Measurements from ENCODE around the gene PCDHGA8.
"Not testable (repeated sequence)": the region's sequence is repeated elsewhere in the genome, so short reads cannot be mapped to it uniquely, and the experiment has no call there.

Gene PCDHGA8

DNA sequence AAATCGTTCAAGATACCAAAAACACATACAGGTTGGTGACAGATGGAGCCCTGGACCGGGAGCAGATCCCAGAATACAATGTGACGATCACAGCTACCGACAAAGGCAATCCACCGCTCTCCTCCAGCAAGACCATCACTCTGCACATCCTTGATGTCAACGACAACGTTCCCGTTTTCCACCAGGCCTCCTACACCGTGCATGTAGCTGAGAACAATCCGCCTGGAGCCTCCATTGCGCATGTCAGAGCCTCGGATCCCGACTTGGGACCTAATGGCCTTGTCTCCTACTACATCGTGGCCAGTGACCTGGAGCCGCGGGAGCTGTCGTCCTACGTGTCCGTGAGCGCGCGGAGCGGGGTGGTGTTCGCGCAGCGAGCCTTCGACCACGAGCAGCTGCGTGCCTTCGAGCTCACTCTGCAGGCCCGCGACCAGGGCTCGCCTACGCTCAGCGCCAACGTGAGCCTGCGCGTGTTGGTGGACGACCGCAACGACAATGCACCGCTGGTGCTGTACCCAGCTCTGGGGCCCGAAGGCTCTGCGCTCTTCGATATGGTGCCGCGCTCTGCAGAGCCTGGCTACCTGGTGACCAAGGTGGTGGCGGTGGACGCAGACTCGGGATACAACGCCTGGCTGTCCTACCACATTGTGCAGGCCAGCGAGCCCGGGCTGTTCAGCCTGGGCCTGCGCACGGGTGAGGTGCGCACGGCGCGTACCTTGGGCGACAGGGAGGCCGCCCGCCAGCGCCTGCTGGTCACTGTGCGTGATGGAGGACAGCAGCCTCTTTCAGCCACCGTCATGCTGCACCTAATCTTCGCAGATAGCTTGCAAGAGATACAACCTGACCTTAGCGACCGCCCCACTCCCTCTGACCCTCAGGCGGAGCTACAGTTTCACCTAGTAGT lies 20.6 kb upstream of the PCDHGA8 start:
- no peak for DNase-seq (ENCODE audit: low read depth in 2 of 2)

DNA sequence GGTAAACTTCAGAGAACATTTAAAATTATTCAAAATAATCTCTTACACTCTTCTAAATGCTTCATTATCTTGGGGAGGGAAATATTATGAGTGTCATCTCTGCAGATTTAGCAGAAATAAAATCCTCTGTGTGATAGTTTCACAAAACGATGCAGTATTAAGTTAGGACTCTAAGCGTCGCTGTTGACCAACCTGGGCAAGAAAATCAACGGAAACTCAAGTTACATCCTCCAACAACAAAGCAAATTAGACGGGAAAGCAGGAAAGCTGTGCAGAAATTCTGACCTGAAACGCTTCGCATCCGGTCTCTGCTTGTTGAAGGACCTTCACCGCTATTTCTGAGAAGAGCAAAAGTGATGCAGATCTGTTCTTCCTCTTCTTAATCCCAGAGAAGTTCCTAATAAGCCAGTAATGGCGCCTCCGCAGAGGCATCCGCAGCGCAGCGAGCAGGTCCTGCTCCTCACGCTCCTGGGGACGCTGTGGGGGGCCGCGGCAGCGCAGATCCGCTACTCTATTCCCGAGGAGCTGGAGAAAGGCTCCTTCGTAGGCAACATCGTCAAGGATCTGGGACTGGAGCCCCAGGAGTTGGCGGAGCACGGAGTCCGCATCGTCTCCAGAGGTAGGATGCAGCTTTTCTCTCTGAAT lies 18.6 kb upstream of the PCDHGA8 start, which contains the start of gene PCDHGA6:
PCDHGA6 (plus strand) TSS at position 219 of the 645 bp plus-strand sequence; CDS start at position 412, 193 bp downstream.
- DNase-seq (ENCODE audit: low read depth in 2 of 2): no peak

DNA sequence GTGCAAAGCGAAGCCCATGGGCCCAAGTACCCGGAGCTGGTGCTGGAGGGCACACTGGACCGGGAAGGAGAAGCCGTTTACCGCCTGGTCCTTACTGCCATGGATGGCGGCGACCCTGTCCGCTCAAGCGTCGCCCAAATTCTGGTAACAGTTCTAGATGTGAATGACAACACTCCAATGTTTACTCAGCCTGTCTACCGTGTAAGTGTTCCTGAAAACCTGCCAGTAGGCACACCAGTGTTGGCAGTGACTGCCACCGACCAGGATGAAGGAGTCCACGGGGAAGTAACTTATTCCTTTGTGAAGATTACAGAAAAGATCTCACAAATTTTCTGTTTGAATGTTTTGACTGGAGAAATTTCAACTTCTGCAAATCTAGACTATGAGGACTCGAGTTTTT lies 17.8 kb upstream of the PCDHGA8 start:
- DNase-seq (ENCODE audit: low read depth in 2 of 2): no peak

GRCh38 chr5:141375444-141376155 lies 16.8 kb upstream of the PCDHGA8 start:
- DNase-seq (ENCODE audit: low read depth in 2 of 2): not testable (repeated sequence)

DNA sequence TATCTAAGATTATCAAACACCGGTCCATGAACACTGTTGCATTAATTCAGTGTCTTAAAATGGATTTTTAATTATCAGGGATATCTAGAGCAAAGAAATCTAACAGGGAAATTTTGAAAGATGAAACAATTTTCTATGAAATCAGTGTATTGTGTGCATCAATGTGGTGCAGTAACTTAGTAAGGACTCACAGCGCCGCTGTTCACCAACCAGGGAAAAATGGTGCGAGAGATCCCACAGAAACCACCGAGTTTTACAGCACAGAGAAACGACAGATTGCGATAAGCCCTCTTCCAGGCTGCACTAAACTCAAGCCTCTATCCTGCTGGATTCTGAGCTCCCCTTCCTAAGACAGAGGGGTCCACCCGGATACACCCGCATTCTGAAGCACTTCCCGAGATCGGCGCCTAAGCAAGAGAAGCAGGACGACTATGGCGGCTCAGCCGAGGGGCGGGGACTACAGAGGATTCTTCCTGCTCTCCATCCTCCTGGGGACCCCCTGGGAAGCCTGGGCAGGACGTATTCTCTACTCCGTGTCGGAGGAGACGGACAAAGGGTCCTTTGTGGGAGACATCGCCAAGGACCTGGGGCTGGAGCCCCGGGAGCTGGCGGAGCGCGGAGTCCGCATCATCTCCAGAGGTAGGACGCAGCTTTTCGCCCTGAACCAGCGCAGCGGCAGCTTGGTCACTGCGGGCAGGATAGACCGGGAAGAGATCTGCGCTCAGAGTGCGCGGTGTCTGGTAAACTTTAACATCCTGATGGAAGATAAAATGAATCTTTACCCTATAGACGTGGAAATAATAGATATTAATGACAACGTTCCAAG lies 9.8 kb upstream of the PCDHGA8 start, which contains the start of gene PCDHGA7:
PCDHGA7 (plus strand) TSS at position 274 of the 826 bp plus-strand sequence; CDS start at position 432, 158 bp downstream.
- DNase-seq (ENCODE audit: low read depth in 2 of 2): no peak

DNA sequence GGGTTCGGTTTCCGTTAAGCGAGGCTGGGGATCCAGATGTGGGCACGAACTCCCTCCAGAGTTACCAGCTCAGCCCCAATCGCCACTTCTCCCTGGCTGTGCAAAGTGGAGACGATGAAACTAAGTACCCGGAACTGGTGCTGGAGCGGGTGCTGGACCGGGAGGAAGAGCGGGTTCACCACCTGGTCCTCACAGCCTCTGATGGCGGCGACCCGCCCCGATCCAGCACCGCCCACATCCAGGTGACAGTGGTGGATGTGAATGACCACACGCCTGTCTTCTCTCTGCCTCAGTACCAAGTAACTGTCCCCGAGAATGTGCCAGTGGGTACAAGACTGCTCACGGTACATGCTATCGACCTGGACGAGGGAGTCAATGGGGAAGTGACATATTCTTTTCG lies 9.1 kb upstream of the PCDHGA8 start:
- no peak for DNase-seq (ENCODE audit: low read depth in 2 of 2)

DNA sequence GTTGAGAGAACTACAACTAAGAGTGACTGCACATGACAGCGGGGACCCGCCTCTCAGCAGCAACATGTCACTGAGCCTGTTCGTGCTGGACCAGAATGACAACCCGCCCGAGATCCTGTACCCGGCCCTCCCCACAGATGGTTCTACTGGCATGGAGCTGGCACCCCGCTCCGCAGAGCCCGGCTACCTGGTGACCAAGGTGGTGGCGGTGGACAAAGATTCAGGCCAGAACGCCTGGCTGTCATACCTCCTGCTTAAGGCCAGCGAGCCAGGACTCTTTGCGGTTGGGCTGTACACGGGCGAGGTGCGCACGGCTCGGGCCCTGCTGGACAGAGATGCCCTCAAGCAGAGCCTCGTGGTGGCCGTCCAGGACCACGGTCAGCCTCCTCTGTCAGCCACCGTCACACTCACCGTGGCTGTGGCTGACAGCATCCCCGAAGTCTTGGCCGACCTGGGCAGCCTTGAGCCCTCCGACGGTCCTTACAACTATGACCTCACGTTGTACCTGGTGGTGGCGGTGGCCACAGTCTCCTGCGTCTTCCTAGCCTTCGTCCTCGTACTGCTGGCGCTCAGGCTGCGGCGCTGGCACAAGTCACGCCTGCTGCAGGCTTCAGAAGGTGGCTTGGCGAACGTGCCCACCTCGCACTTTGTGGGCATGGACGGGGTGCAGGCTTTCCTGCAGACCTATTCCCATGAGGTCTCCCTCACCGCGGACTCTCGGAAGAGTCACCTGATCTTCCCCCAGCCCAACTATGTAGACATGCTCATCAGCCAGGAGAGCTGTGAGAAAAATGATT lies 7.8 kb upstream of the PCDHGA8 start:
- DNase-seq (ENCODE audit: low read depth in 2 of 2): no peak

DNA sequence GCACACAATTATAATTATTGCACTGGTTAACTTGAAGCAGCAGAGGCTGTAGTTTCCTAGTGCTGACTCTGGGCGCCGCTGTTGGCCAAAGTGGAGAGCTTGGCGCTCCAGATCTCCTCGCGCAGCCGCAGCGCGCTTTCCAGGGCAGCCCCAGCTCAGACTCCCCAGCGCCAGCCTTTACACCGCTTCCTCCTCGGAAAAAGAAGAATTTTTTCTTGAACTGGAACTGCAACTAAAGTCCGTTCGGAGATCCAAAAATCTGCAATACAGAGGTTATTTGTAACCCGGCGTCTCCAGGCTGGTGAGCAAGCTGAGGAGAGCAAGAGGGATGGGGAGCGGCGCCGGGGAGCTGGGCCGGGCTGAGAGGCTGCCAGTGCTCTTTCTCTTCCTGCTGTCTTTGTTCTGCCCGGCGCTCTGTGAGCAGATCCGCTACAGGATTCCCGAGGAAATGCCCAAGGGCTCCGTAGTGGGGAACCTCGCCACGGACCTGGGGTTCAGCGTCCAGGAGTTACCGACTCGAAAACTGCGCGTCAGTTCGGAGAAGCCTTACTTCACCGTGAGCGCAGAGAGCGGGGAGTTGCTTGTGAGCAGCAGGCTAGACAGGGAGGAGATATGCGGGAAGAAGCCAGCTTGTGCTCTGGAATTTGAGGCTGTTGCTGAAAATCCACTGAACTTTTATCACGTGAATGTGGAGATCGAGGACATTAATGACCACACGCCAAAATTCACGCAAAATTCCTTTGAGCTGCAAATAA lies 4.7 kb upstream of the PCDHGA8 start, which contains the start of gene PCDHGB4:
PCDHGB4 (plus strand) TSS at position 142 of the 755 bp plus-strand sequence; CDS start at position 329, 187 bp downstream.
- not testable (repeated sequence) for DNase-seq (ENCODE audit: low read depth in 2 of 2)

- DNase-seq (ENCODE audit: low read depth in 2 of 2): no peak
Measured at GRCh38 chr5:141388661-141389060, 3.8 kb upstream of the PCDHGA8 start.

- no peak for DNase-seq (ENCODE audit: low read depth in 2 of 2)
Measured at GRCh38 chr5:141389153-141390042, 3.0 kb upstream of the PCDHGA8 start.

DNA sequence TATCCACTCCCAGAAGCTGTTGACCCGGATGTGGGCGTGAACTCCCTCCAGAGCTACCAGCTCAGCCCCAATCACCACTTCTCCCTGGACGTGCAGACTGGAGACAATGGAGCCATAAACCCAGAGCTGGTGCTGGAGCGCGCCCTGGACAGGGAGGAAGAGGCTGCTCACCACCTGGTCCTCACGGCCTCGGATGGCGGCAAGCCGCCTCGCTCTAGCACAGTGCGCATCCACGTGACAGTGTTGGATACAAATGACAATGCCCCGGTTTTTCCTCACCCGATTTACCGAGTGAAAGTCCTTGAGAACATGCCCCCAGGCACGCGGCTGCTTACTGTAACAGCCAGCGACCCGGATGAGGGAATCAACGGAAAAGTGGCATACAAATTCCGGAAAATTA lies 834 bp downstream of the PCDHGA8 start:
- DNase-seq (ENCODE audit: low read depth in 2 of 2): no peak

- not testable (repeated sequence) for DNase-seq (ENCODE audit: low read depth in 2 of 2)
Measured at GRCh38 chr5:141394401-141395187, 2.2 kb downstream of the PCDHGA8 start.

DNA sequence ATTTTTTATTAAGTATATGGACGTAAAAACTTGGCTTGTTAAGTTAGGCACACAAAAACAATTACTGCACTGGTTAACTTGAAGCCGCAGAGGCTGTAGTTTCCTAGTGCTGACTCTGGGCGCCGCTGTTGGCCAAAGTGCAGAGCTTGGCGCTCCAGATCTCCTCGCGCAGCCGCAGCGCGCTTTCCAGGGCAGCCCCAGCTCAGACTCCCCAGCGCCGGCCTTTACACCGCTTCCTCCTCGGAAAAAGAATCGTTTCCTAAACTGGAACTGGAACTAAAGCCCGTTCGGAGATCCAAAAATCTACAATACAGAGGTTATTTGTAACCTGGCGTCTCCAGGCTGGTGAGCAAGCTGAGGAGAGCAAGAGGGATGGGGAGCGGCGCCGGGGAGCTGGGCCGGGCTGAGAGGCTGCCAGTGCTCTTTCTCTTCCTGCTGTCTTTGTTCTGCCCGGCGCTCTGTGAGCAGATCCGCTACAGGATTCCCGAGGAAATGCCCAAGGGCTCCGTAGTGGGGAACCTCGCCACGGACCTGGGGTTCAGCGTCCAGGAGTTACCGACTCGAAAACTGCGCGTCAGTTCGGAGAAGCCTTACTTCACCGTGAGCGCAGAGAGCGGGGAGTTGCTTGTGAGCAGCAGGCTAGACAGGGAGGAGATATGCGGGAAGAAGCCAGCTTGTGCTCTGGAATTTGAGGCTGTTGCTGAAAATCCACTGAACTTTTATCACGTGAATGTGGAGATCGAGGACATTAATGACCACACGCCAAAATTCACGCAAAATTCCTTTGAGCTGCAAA lies 5.5 kb downstream of the PCDHGA8 start, which contains the start of gene PCDHGB5:
PCDHGB5 (plus strand) TSS at position 192 of the 796 bp plus-strand sequence; CDS start at position 373, 181 bp downstream.
- peak in 1 of 2 donors; percentile 34 for DNase-seq (ENCODE audit: low read depth in 2 of 2)

- DNase-seq (ENCODE audit: low read depth in 2 of 2): no peak
Measured at GRCh38 chr5:141398608-141399007, 6.2 kb downstream of the PCDHGA8 start.

DNA sequence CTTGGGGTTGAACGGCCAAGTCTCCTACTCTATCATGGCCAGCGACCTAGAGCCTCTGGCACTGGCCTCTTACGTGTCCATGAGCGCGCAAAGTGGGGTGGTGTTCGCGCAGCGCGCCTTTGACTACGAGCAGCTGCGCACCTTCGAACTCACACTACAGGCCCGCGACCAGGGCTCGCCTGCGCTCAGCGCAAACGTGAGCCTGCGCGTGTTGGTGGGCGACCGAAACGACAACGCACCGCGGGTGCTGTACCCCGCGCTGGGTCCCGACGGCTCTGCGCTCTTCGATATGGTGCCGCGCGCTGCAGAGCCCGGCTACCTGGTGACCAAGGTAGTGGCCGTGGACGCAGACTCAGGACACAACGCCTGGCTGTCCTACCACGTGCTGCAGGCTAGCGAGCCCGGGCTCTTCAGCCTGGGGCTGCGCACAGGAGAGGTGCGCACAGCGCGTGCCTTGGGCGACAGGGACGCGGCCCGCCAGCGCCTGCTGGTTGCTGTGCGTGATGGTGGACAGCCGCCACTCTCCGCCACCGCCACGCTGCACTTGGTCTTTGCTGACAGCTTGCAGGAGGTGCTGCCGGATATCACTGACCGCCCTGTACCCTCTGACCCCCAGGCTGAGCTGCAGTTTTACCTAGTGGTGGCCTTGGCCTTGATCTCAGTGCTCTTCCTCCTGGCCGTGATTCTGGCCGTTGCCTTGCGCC lies 7.3 kb downstream of the PCDHGA8 start:
- DNase-seq (ENCODE audit: low read depth in 2 of 2): no peak
